Measurements from ENCODE around the gene CTDSPL.

GRCh38 chr3:38028621-38029361 lies 167.1 kb downstream of the CTDSPL start:
- TF ChIP-seq CTCF (IDR thresholded peaks at IDR 0.05) (no peak), POLR2A (IDR thresholded peaks at IDR 0.05) (no peak), POLR2AphosphoS5 (IDR thresholded peaks at IDR 0.05) (no peak)

Measured in prostate gland (tissue), 2 donors.